Measurements from ENCODE around the gene MFSD12.

GRCh38 chr19:3546119-3546518 lies 11.3 kb downstream of the MFSD12 start:
- TF ChIP-seq CTCF (IDR thresholded peaks at IDR 0.05) (no peak), POLR2A (IDR thresholded peaks at IDR 0.05) (no peak)
